NT2/D1 (cell line): ENCODE data around the gene AMPD2.

ENCODE experiments used
- DNase-seq: peaks from one replicate; pipeline ENCODE4 v3.0.0-alpha.2; 2011; ENCODE audit warnings: low read depth, low spot score
- H3K27me3 ChIP-seq: 2 replicates; pipeline ENCODE4 v1.6.0; 2011; ENCODE audit warnings: mild to moderate bottlenecking; ENCODE audit not compliant: insufficient read length, insufficient read depth
- H3K36me3 ChIP-seq: 2 replicates; pipeline ENCODE4 v1.6.1; 2011; ENCODE audit warnings: mild to moderate bottlenecking, low read length, mixed read lengths; ENCODE audit not compliant: insufficient read depth, insufficient read length
- H3K4me1 ChIP-seq: 2 replicates; pipeline ENCODE4 v1.5.1; 2011; ENCODE audit not compliant: insufficient read depth, insufficient read length
- H3K4me3 ChIP-seq: 2 replicates; pipeline ENCODE4 v1.5.1; 2011; ENCODE audit warnings: low read depth; ENCODE audit not compliant: insufficient read length
- H3K9ac ChIP-seq: 2 replicates; pipeline ENCODE4 v1.6.0; 2011; ENCODE audit warnings: low read depth; ENCODE audit not compliant: insufficient read length
- H3K9me3 ChIP-seq: 2 replicates; pipeline ENCODE4 v1.5.1; 2011; ENCODE audit warnings: mild to moderate bottlenecking, low read length; ENCODE audit not compliant: insufficient read depth
- SUZ12 ChIP-seq: IDR thresholded peaks from 2 replicates; pipeline ENCODE4 v1.6.1; 2011; ENCODE audit not compliant: insufficient read length, insufficient read depth; ENCODE audit errors: extremely low read depth
- YY1 ChIP-seq: IDR thresholded peaks from 2 replicates; pipeline ENCODE4 v1.6.1; 2011; ENCODE audit not compliant: insufficient read length, insufficient read depth
- ZNF274 ChIP-seq: IDR thresholded peaks from 2 replicates; pipeline ENCODE4 v1.6.1; 2011; ENCODE audit warnings: mild to moderate bottlenecking, low read depth, low read length

The AMPD2 gene

GRCh38 chr1:109586055-109586454 is 33.6 kb upstream of the AMPD2 start:
- Histone ChIP-seq H3K4me3 (no peak overlapping the region), H3K27me3 (no peaks in the 10 kb centered on the region), H3K4me1 (no peaks in the 10 kb centered on the region), H3K9ac (no peak overlapping the region), H3K9me3 (no peaks in the 10 kb centered on the region), H3K36me3 (peaks cover 87% of the 10 kb centered on the region)
- TF ChIP-seq SUZ12: no peak
- no peak for TF ChIP-seq ZNF274
- TF ChIP-seq YY1: no peak
- DNase-seq: no peak

GRCh38 chr1:109589177-109589576 is 30.5 kb upstream of the AMPD2 start:
- Histone ChIP-seq H3K4me3 (no peak overlapping the region), H3K9ac (no peak overlapping the region), H3K4me1 (no peaks in the 10 kb centered on the region), H3K36me3 (peaks cover 93% of the 10 kb centered on the region), H3K27me3 (no peaks in the 10 kb centered on the region), H3K9me3 (no peaks in the 10 kb centered on the region)
- TF ChIP-seq YY1 (no peak), ZNF274 (no peak), SUZ12 (no peak)
- no peak for DNase-seq

- peaks cover 92% of the 10 kb centered on the region for H3K36me3 ChIP-seq
- H3K4me1 ChIP-seq: no peaks in the 10 kb centered on the region
- TF ChIP-seq YY1 (no peak), SUZ12 (no peak), ZNF274 (no peak)
- no peaks in the 10 kb centered on the region for H3K27me3 ChIP-seq
- H3K9me3 ChIP-seq: no peaks in the 10 kb centered on the region
- DNase-seq: no peak
- H3K4me3 ChIP-seq: no peak overlapping the region
- no peak overlapping the region for H3K9ac ChIP-seq
These were observed 30.0 kb upstream of the AMPD2 start for GRCh38 chr1:109589679-109590078.

- Histone ChIP-seq H3K4me3 (no peak overlapping the region), H3K9me3 (no peaks in the 10 kb centered on the region), H3K4me1 (no peaks in the 10 kb centered on the region), H3K27me3 (no peaks in the 10 kb centered on the region), H3K36me3 (peaks cover 77% of the 10 kb centered on the region), H3K9ac (no peak overlapping the region)
- no peak for TF ChIP-seq ZNF274
- TF ChIP-seq SUZ12: no peak
- TF ChIP-seq YY1: no peak
- DNase-seq: no peak
These were observed 26.7 kb upstream of the AMPD2 start for GRCh38 chr1:109592916-109593315.

- no peak overlapping the region for H3K9ac ChIP-seq
- H3K9me3 ChIP-seq: no peaks in the 10 kb centered on the region
- H3K4me3 ChIP-seq: no peak overlapping the region
- no peak for DNase-seq
- H3K4me1 ChIP-seq: no peaks in the 10 kb centered on the region
- peaks cover 58% of the 10 kb centered on the region for H3K36me3 ChIP-seq
- no peaks in the 10 kb centered on the region for H3K27me3 ChIP-seq
- TF ChIP-seq YY1: no peak
- no peak for TF ChIP-seq SUZ12
- no peak for TF ChIP-seq ZNF274
These were observed 24.1 kb upstream of the AMPD2 start for GRCh38 chr1:109595531-109595930.

GRCh38 chr1:109598156-109598555 is 21.5 kb upstream of the AMPD2 start:
- Histone ChIP-seq H3K36me3 (peaks cover 32% of the 10 kb centered on the region), H3K27me3 (no peaks in the 10 kb centered on the region), H3K9me3 (no peaks in the 10 kb centered on the region), H3K4me3 (no peak overlapping the region), H3K4me1 (no peaks in the 10 kb centered on the region), H3K9ac (no peak overlapping the region)
- DNase-seq: no peak
- TF ChIP-seq ZNF274 (no peak), YY1 (no peak), SUZ12 (no peak)

GRCh38 chr1:109598655-109599054 is 21.0 kb upstream of the AMPD2 start:
- no peak overlapping the region for H3K9ac ChIP-seq
- no peak for TF ChIP-seq ZNF274
- H3K36me3 ChIP-seq: peaks cover 28% of the 10 kb centered on the region

GRCh38 chr1:109603229-109603628 is 16.4 kb upstream of the AMPD2 start:
- TF ChIP-seq SUZ12: no peak
- no peak for TF ChIP-seq ZNF274
- TF ChIP-seq YY1: no peak
- no peak for DNase-seq
- Histone ChIP-seq H3K4me3 (no peak overlapping the region), H3K4me1 (no peaks in the 10 kb centered on the region), H3K9me3 (no peaks in the 10 kb centered on the region), H3K36me3 (peaks cover 2% of the 10 kb centered on the region), H3K27me3 (no peaks in the 10 kb centered on the region), H3K9ac (no peak overlapping the region)

More at GRCh38 chr1:109598655-109599054, 21.0 kb upstream of the AMPD2 start:
- Histone ChIP-seq H3K27me3 (no peaks in the 10 kb centered on the region), H3K9me3 (no peaks in the 10 kb centered on the region), H3K4me1 (no peaks in the 10 kb centered on the region), H3K4me3 (no peak overlapping the region)
- DNase-seq: no peak
